LNCaP clone FGC (cell line): Measurements from ENCODE around the gene MAEA.

Source experiments
- DNase-seq: peaks from one replicate; pipeline ENCODE4 v3.0.0-alpha.2; 2011; ENCODE audit warnings: low read depth
- H3K4me3 ChIP-seq: 2 replicates; pipeline ENCODE4 v1.5.1; 2011; ENCODE audit warnings: mild to moderate bottlenecking, low read depth, low read length, control low read depth
- CTCF ChIP-seq: IDR thresholded peaks from 2 replicates; pipeline ENCODE4 v1.5.1; 2012; ENCODE audit warnings: mild to moderate bottlenecking; ENCODE audit not compliant: control insufficient read depth, insufficient read depth; ENCODE audit errors: extremely low read depth

MAEA gene

GRCh38 chr4:1302159-1302558 is 12.5 kb downstream of the MAEA start:
- TF ChIP-seq CTCF = no peak
- DNase-seq = no peak
- H3K4me3 ChIP-seq = no peak overlapping the region

GRCh38 chr4:1305261-1305711 is 15.6 kb downstream of the MAEA start:
- H3K4me3 ChIP-seq = no peak overlapping the region
- no peak for DNase-seq
- no peak for TF ChIP-seq CTCF

- DNase-seq = no peak
- TF ChIP-seq CTCF = no peak
- H3K4me3 ChIP-seq = no peak overlapping the region
These were observed 16.2 kb downstream of the MAEA start for GRCh38 chr4:1305781-1306455.

GRCh38 chr4:1307951-1308735 is 18.5 kb downstream of the MAEA start:
- TF ChIP-seq CTCF = no peak
- DNase-seq = no peak
- H3K4me3 ChIP-seq = no peak overlapping the region

DNA sequence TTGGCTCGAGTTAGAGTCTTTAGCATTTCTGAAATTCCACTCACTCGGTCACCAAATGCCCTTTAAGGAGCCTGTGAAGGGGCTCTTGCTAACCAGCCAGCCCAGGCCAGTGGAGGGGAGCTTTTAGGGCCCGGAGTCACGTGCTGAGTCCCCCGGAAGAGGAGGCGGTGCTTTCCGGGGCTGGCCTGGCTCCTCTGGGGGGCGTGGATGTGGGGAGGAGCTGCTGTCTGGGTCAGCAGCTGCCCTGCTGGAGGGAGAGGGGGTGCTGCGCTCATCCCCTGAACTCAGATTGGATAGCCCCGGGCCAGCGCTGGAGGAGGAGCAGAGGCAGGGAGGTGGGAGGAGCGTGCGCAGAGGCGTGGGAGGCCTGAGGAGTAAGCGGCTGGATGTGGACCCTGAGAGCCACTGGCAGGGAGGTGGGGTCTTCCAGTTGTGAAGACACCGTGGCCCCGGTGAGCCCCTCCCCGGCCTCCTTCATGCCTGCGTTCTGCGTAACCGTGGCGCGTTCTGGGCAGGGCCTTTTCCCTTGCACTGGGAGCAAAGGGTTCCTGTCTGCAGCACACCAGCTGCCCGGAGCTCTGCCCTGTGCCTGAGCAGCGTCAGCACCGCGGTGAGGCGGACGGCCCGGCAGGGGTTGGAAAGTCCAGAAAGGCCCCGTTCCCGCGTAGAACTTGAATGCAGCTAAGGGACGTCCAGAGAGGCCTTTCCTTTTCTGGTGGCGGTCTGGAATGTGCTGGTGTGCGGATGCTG is 19.7 kb downstream of the MAEA start:
- no peak for DNase-seq
- peak overlapping the region; percentile 9 for H3K4me3 ChIP-seq
- TF ChIP-seq CTCF = no peak

DNA sequence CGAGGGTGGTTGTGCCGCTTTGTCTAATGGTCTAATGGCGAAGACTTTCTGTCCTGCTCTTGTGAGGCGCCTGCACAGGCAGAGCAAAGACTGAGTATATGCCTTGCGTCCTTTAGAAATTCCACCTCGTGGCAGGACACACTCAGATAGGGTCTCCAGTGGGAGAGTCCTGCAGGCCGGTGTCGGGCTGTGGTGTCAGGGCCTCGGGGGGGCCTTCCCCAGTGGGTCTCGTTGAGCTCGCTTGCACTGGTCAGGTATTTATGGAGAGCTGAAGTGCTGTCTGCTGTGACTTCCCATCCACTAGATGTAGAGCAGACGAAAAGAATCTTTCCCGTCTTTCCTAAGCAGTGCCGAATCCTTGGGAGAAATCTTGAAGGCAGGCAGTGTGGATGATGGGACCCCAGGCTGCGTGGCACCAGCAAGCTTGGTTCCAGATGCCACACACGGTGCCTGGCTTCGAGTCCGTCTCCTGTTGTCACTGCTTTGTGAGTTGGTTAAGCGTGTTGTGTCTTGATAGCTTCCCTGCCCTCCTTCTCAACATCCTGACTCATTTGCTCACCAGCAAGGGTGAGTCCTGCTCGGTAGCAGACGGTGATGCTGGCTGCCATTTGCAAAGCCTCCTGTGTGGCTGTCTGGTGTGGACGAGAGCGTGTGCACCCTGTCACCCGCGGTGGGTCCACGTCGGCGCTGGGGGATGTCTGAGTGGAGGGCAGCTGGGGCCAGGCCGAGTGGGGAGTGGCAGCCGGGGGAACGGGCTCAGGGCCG is 20.5 kb downstream of the MAEA start:
- no peak overlapping the region for H3K4me3 ChIP-seq
- no peak for DNase-seq
- no peak for TF ChIP-seq CTCF
